Progenitor cell of endocrine pancreas (in vitro differentiated cells): Measurements from ENCODE around the gene ASCC1. TPM values are rescaled to one million over a fixed set of nuclear protein-coding genes. Genes with fewer than 3 reads are reported as not detected.

Source experiments
- DNase-seq: peaks from one replicate; pipeline ENCODE4 v3.0.0; 2021; ENCODE audit warnings: low spot score; ENCODE audit not compliant: unreplicated experiment
- H3K27ac Mint-ChIP-seq: 2 replicates; pipeline ENCODE4 v1.8.0; 2021; ENCODE audit warnings: mild to moderate bottlenecking, moderate library complexity, mixed read lengths
- H3K27me3 Mint-ChIP-seq: 2 replicates; pipeline ENCODE4 v1.8.0; 2021; ENCODE audit warnings: mixed read lengths
- H3K36me3 Mint-ChIP-seq: 2 replicates; pipeline ENCODE4 v1.8.0; 2022; ENCODE audit warnings: mixed read lengths; ENCODE audit not compliant: insufficient read depth
- H3K4me1 Mint-ChIP-seq: 2 replicates; pipeline ENCODE4 v1.8.0; 2021; ENCODE audit warnings: low read depth, mixed read lengths
- H3K4me3 Mint-ChIP-seq: 2 replicates; pipeline ENCODE4 v1.8.0; 2021; ENCODE audit warnings: low read depth, mild to moderate bottlenecking, moderate library complexity, mixed read lengths
- H3K9me3 Mint-ChIP-seq: 2 replicates; pipeline ENCODE4 v1.8.0; 2021; ENCODE audit warnings: low read depth, mixed read lengths
- total RNA-seq: library from RNA; stranded (reverse); gene quantifications from 2 replicates; pipeline ENCODE4 v1.2.1, GENCODE V29; 2021
- TF ChIP-seq, protein P1 (sequence below): fragments of 200-600 bp; sonication (generic); IDR thresholded peaks from one replicate; pipeline ENCODE4 v1.5.0; 2021; ENCODE audit warnings: antibody characterized with exemption, mild to moderate bottlenecking; ENCODE audit not compliant: unreplicated experiment

Gene ASCC1
- total RNA-seq, 1 donor from 2014 or later: 42.2 TPM

DNA sequence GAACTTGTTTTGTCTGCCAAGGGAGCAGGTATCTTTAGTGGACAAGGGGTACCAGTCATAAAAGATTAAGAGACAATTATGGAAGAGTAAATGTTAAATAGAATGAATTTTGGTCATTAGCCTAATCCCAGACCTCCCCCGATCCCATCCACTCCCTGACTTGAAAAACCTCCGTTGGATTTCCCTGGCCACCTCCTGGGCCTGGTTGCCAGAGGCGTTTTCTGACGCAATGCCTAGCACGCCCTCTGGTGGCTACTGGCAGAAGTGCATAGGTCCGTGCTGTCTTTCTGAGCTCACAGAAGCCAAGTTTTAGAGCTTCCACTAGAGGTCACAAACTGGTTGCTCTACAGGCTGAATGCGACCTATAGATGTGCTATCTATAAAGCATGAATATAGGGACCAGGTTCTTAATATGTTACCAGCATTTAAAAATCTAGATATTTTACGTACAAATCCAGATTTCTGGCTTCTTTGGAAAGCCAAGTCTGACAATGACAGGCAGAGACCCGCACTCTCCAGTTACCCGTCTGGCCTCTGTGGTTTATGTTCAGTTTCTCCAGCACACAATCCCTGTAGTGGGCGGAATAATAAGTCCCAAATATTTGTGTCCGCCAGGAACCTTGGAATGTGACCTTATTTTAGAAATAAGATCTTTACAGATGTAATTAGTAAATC, 167.5 kb downstream of the ASCC1 start:
- TF ChIP-seq, protein P1, sequence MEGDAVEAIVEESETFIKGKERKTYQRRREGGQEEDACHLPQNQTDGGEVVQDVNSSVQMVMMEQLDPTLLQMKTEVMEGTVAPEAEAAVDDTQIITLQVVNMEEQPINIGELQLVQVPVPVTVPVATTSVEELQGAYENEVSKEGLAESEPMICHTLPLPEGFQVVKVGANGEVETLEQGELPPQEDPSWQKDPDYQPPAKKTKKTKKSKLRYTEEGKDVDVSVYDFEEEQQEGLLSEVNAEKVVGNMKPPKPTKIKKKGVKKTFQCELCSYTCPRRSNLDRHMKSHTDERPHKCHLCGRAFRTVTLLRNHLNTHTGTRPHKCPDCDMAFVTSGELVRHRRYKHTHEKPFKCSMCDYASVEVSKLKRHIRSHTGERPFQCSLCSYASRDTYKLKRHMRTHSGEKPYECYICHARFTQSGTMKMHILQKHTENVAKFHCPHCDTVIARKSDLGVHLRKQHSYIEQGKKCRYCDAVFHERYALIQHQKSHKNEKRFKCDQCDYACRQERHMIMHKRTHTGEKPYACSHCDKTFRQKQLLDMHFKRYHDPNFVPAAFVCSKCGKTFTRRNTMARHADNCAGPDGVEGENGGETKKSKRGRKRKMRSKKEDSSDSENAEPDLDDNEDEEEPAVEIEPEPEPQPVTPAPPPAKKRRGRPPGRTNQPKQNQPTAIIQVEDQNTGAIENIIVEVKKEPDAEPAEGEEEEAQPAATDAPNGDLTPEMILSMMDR: peak; percentile 99
- no peaks in the 10 kb centered on the region for H3K27me3 Mint-ChIP-seq
- no peak overlapping the region for H3K27ac Mint-ChIP-seq
- no peaks in the 10 kb centered on the region for H3K36me3 Mint-ChIP-seq
- no peaks in the 10 kb centered on the region for H3K9me3 Mint-ChIP-seq
- DNase-seq: peak; percentile 87
- peaks cover 7% of the 10 kb centered on the region for H3K4me1 Mint-ChIP-seq
- no peak overlapping the region for H3K4me3 Mint-ChIP-seq

Other genes starting within 250 kb of the ASCC1 start
- 47.7 and 49.1 TPM in 2 replicates for gene SPOCK2, start 127.7 kb downstream of the ASCC1 start, total RNA-seq
- gene ANAPC16, start 264 bp downstream of the ASCC1 start, total RNA-seq: 85.3 and 85.9 TPM in 2 replicates
- gene DDIT4, start 57.6 kb upstream of the ASCC1 start, total RNA-seq: 36.9 and 49.7 TPM in 2 replicates
- 33.2 and 34.7 TPM in 2 replicates for gene DNAJB12, start 138.6 kb upstream of the ASCC1 start, total RNA-seq